HG03060 (cell line): ENCODE measurements around the gene OR2J2.
"Not testable (repeated sequence)": the region's sequence is repeated elsewhere in the genome, so short reads cannot be mapped to it uniquely, and the experiment has no call there.

Experiments
- ATAC-seq: cut with Tn5 transposase; IDR thresholded peaks from one replicate; pipeline ENCODE4 v1.9.1; 2021; ENCODE audit warnings: low read depth, moderate number of reproducible peaks; ENCODE audit not compliant: unreplicated experiment

Gene OR2J2

GRCh38 chr6:29218056-29218455 is 47.3 kb downstream of the OR2J2 start:
- not testable (repeated sequence) for ATAC-seq
